Chondrocyte (in vitro differentiated cells): ENCODE data around the gene METTL14. TPM values are rescaled to one million over a fixed set of nuclear protein-coding genes. Genes with fewer than 3 reads are reported as not detected.

Experiments
- DNase-seq: peaks from one replicate; pipeline ENCODE4 v3.0.0; 2021; ENCODE audit warnings: mixed read lengths, low spot score
- H3K27ac Mint-ChIP-seq: one replicate; pipeline ENCODE4 v1.8.0; 2021; ENCODE audit warnings: mild to moderate bottlenecking, moderate library complexity, mixed read lengths; ENCODE audit not compliant: unreplicated experiment
- H3K27me3 Mint-ChIP-seq: 2 replicates; pipeline ENCODE4 v1.8.0; 2021; ENCODE audit warnings: low read depth, mixed read lengths
- H3K36me3 Mint-ChIP-seq: 2 replicates; pipeline ENCODE4 v1.8.0; 2021; ENCODE audit warnings: low read depth, mixed read lengths
- H3K4me1 Mint-ChIP-seq: 2 replicates; pipeline ENCODE4 v1.8.0; 2021; ENCODE audit warnings: low read depth, mild to moderate bottlenecking, mixed read lengths
- H3K4me3 Mint-ChIP-seq: one replicate; pipeline ENCODE4 v1.8.0; 2021; ENCODE audit warnings: mild to moderate bottlenecking, moderate library complexity, mixed read lengths; ENCODE audit not compliant: unreplicated experiment
- H3K9me3 Mint-ChIP-seq: 2 replicates; pipeline ENCODE4 v1.8.0; 2021; ENCODE audit warnings: low read depth, mixed read lengths
- CTCF ChIP-seq: fragments of 200-600 bp; sonication (generic); IDR thresholded peaks from 2 replicates; pipeline ENCODE4 v1.5.0; 2021; ENCODE audit warnings: antibody characterized with exemption, mild to moderate bottlenecking, moderate library complexity
- total RNA-seq: library from RNA; stranded (reverse); gene quantifications from 3 replicates; pipeline ENCODE4 v1.2.1, GENCODE V29; 2021

The METTL14 gene
- total RNA-seq, 1 donor from 2014 or later, result 32.1 TPM

GRCh38 chr4:118749347-118749988 is 64.3 kb downstream of the METTL14 start:
- peaks cover 33% of the 10 kb centered on the region for H3K4me1 Mint-ChIP-seq
- H3K27ac Mint-ChIP-seq, result peak overlapping the region; percentile 8
- H3K9me3 Mint-ChIP-seq, result no peaks in the 10 kb centered on the region
- no peak overlapping the region for H3K4me3 Mint-ChIP-seq
- TF ChIP-seq CTCF, result no peak
- peaks cover 38% of the 10 kb centered on the region for H3K36me3 Mint-ChIP-seq
- no peak for DNase-seq
- no peaks in the 10 kb centered on the region for H3K27me3 Mint-ChIP-seq

GRCh38 chr4:118751629-118752323 is 66.6 kb downstream of the METTL14 start:
- no peaks in the 10 kb centered on the region for H3K27me3 Mint-ChIP-seq
- DNase-seq, result no peak
- TF ChIP-seq CTCF, result no peak
- H3K4me1 Mint-ChIP-seq, result peaks cover 48% of the 10 kb centered on the region
- H3K27ac Mint-ChIP-seq, result peak overlapping the region; percentile 49
- H3K9me3 Mint-ChIP-seq, result no peaks in the 10 kb centered on the region
- H3K4me3 Mint-ChIP-seq, result no peak overlapping the region
- peaks cover 39% of the 10 kb centered on the region for H3K36me3 Mint-ChIP-seq

GRCh38 chr4:118752551-118752950 is 67.4 kb downstream of the METTL14 start:
- Mint-ChIP-seq H3K4me3 (no peak overlapping the region), H3K27ac (peak overlapping the region; percentile 49), H3K4me1 (peaks cover 56% of the 10 kb centered on the region), H3K9me3 (no peaks in the 10 kb centered on the region), H3K36me3 (peaks cover 39% of the 10 kb centered on the region), H3K27me3 (no peaks in the 10 kb centered on the region)
- DNase-seq, result no peak
- TF ChIP-seq CTCF, result no peak

- Mint-ChIP-seq H3K27ac (peak overlapping the region; percentile 49), H3K4me3 (no peak overlapping the region), H3K36me3 (peaks cover 36% of the 10 kb centered on the region), H3K4me1 (peaks cover 61% of the 10 kb centered on the region), H3K9me3 (no peaks in the 10 kb centered on the region), H3K27me3 (no peaks in the 10 kb centered on the region)
- no peak for DNase-seq
- no peak for TF ChIP-seq CTCF
These were observed 67.9 kb downstream of the METTL14 start for GRCh38 chr4:118753096-118753495.

GRCh38 chr4:118753685-118754084 is 68.5 kb downstream of the METTL14 start:
- H3K27ac Mint-ChIP-seq, result peak overlapping the region; percentile 50
- H3K4me1 Mint-ChIP-seq, result peaks cover 65% of the 10 kb centered on the region
- peaks cover 36% of the 10 kb centered on the region for H3K36me3 Mint-ChIP-seq
- H3K9me3 Mint-ChIP-seq, result no peaks in the 10 kb centered on the region
- peak; percentile 54 for TF ChIP-seq CTCF
- H3K27me3 Mint-ChIP-seq, result no peaks in the 10 kb centered on the region
- no peak for DNase-seq
- H3K4me3 Mint-ChIP-seq, result no peak overlapping the region
